H1 (cell line): ENCODE results near the gene DYNAP.

Experiments
- BCL11A ChIP-seq, 2 experiments: IDR thresholded peaks; one replicate each; pipeline ENCODE4 v1.6.1; 2011; ENCODE audit warnings: low read depth in 2 of 2, low read length in 2 of 2, mild to moderate bottlenecking in 2 of 2
- CEBPB ChIP-seq: IDR thresholded peaks from 2 replicates; pipeline ENCODE4 v1.6.1; 2012; ENCODE audit warnings: low read depth, low read length
- EP300 ChIP-seq, 2 experiments: IDR thresholded peaks; 1 replicate in 1 of 2; 2 replicates in 1 of 2; pipeline ENCODE4 v1.6.1; 2011 to 2012; ENCODE audit warnings: low read depth in 2 of 2, low read length in 2 of 2, mild to moderate bottlenecking in 2 of 2, borderline replicate concordance in 1 of 2, inconsistent platforms in 1 of 2, moderate library complexity in 1 of 2
- GTF2F1 ChIP-seq: IDR thresholded peaks from 2 replicates; pipeline ENCODE4 v1.6.1; 2012; ENCODE audit warnings: low read depth, low read length, improper control_type of control experiment, borderline replicate concordance
- JUND ChIP-seq: IDR thresholded peaks from 2 replicates; pipeline ENCODE4 v1.6.1; 2011; ENCODE audit warnings: mild to moderate bottlenecking, improper control_type of control experiment, low read length
- POLR2A ChIP-seq, 2 experiments: IDR thresholded peaks; 1 replicate in 1 of 2; 2 replicates in 1 of 2; pipeline ENCODE4 v1.6.1; 2011; ENCODE audit warnings: low read depth in 2 of 2, low read length in 2 of 2, mild to moderate bottlenecking in 2 of 2; ENCODE audit errors: control extremely low read depth in 1 of 2
- RFX5 ChIP-seq: IDR thresholded peaks from 2 replicates; pipeline ENCODE4 v1.6.1; 2011; ENCODE audit warnings: low read depth, low read length, improper control_type of control experiment, borderline replicate concordance
- SAP30 ChIP-seq: fragments of 300-600 bp; sonication (generic); IDR thresholded peaks from 2 replicates; pipeline ENCODE4 v1.7.1; 2012; ENCODE audit warnings: low read length, moderate library complexity, mild to moderate bottlenecking, inconsistent platforms; ENCODE audit not compliant: insufficient read depth, insufficient replicate concordance
- SP1 ChIP-seq: IDR thresholded peaks from 2 replicates; pipeline ENCODE4 v1.6.1; 2011; ENCODE audit warnings: low read depth, low read length
- SRF ChIP-seq: IDR thresholded peaks from 2 replicates; pipeline ENCODE4 v1.6.1; 2011; ENCODE audit warnings: mild to moderate bottlenecking, low read depth, low read length, moderate library complexity
- TEAD4 ChIP-seq: IDR thresholded peaks from 2 replicates; pipeline ENCODE4 v1.6.1; 2012; ENCODE audit warnings: low read depth, low read length, inconsistent platforms, mixed read lengths
- TF ChIP-seq, protein P1 (sequence below), 3 experiments: IDR thresholded peaks; 1 replicate in 2 of 3; 2 replicates in 1 of 3; pipeline versions ENCODE4 v1.5.1 to v1.6.1; 2011; ENCODE audit warnings: low read length in 3 of 3, mild to moderate bottlenecking in 3 of 3, inconsistent platforms in 2 of 3, low read depth in 1 of 3, moderate library complexity in 1 of 3; ENCODE audit not compliant: insufficient read depth in 1 of 3; ENCODE audit errors: control extremely low read depth in 1 of 3
- TF ChIP-seq, protein P2 (sequence below): IDR thresholded peaks from 2 replicates; pipeline ENCODE4 v1.6.1; 2012; ENCODE audit warnings: inconsistent platforms
- TF ChIP-seq, protein P3 (sequence below): IDR thresholded peaks from 2 replicates; pipeline ENCODE4 v1.6.1; 2011; ENCODE audit warnings: low read length, improper control_type of control experiment

DNA sequence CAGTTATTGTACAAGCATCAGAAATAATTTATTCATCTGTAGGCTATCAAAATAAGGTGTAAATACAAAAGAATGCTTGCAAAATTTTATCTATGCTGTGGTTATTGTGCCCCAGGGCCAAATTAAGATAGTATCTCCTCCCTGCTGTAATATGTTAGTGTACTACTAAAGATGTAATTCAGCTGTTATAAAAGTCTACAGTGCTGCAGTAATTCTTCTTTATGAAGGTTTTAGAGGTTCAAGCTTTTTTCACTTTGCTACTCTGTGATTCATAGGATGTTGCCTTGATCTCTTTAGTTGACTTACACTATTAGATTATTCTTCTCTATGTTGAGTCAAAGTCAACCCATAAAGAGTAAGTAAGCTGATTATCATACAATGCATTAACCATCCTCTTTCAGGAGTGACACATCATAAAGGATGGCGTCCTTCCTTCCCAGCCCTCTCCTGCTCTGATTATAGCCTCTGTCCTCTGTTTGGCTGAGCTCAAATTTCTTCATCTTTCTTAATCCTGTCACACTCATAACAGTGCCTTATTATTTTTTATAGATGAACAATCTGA, 29.3 kb upstream of the DYNAP start:
- TF ChIP-seq, protein P1, sequence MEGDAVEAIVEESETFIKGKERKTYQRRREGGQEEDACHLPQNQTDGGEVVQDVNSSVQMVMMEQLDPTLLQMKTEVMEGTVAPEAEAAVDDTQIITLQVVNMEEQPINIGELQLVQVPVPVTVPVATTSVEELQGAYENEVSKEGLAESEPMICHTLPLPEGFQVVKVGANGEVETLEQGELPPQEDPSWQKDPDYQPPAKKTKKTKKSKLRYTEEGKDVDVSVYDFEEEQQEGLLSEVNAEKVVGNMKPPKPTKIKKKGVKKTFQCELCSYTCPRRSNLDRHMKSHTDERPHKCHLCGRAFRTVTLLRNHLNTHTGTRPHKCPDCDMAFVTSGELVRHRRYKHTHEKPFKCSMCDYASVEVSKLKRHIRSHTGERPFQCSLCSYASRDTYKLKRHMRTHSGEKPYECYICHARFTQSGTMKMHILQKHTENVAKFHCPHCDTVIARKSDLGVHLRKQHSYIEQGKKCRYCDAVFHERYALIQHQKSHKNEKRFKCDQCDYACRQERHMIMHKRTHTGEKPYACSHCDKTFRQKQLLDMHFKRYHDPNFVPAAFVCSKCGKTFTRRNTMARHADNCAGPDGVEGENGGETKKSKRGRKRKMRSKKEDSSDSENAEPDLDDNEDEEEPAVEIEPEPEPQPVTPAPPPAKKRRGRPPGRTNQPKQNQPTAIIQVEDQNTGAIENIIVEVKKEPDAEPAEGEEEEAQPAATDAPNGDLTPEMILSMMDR (IDR thresholded peaks at IDR 0.05; ENCODE audit: control extremely low read depth in 1 of 3, insufficient read depth in 1 of 3, low read depth in 1 of 3, low read length in 3 of 3): no peak
- TF ChIP-seq, protein P2, sequence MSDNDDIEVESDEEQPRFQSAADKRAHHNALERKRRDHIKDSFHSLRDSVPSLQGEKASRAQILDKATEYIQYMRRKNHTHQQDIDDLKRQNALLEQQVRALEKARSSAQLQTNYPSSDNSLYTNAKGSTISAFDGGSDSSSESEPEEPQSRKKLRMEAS: no peak
- TF ChIP-seq, protein P3, sequence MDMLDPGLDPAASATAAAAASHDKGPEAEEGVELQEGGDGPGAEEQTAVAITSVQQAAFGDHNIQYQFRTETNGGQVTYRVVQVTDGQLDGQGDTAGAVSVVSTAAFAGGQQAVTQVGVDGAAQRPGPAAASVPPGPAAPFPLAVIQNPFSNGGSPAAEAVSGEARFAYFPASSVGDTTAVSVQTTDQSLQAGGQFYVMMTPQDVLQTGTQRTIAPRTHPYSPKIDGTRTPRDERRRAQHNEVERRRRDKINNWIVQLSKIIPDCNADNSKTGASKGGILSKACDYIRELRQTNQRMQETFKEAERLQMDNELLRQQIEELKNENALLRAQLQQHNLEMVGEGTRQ: no peak
- no peak for TF ChIP-seq EP300 (IDR thresholded peaks at IDR 0.05; ENCODE audit: borderline replicate concordance in 1 of 2, low read depth in 2 of 2, low read length in 2 of 2)
- no peak for TF ChIP-seq JUND
- TF ChIP-seq SRF: no peak
- TF ChIP-seq SP1: no peak
- no peak for TF ChIP-seq CEBPB
- TF ChIP-seq BCL11A (IDR thresholded peaks at IDR 0.05; ENCODE audit: low read depth in 2 of 2, low read length in 2 of 2): no peak
- no peak for TF ChIP-seq TEAD4
- no peak for TF ChIP-seq POLR2A (IDR thresholded peaks at IDR 0.05; ENCODE audit: control extremely low read depth in 1 of 2, low read depth in 2 of 2, low read length in 2 of 2)
- TF ChIP-seq SAP30: no peak
- no peak for TF ChIP-seq RFX5
- no peak for TF ChIP-seq GTF2F1
